Activated CD8-positive, alpha-beta memory T cell treated with anti-CD3 and anti-CD28 coated beads, Interleukin-2, amount 50 U/mL, for 48 hours (primary cell): ENCODE results near the gene USF3.

Experiments
- DNase-seq: peaks from one replicate; pipeline ENCODE4 v3.0.0-alpha.2; 2020

Gene USF3

DNA sequence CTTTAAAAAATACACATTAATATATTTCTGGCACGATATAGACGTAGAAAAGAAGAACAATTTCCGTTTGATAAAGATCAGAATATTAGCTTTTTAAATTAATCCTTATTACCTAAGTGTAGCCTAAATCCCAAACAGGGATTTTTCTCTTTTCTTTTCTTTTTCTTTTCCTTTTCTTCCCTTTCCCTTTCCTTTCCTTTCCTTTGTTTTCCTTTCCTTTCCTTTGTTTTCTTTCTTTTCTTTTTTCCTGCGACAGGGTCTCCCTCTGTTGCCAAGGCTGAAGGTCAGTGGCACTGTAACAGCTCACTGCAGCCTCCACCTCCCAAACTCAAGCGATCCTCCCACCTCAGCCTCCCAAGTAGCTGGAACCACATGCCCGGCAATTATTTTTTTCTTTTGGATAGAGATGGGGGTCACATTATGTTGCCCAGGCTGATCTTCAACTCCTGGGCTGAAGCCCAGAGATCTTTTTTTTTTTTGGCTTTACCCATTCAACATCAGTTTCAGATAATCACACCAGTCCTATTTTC, 1.8 kb upstream of the USF3 start:
- no peak for DNase-seq

DNA sequence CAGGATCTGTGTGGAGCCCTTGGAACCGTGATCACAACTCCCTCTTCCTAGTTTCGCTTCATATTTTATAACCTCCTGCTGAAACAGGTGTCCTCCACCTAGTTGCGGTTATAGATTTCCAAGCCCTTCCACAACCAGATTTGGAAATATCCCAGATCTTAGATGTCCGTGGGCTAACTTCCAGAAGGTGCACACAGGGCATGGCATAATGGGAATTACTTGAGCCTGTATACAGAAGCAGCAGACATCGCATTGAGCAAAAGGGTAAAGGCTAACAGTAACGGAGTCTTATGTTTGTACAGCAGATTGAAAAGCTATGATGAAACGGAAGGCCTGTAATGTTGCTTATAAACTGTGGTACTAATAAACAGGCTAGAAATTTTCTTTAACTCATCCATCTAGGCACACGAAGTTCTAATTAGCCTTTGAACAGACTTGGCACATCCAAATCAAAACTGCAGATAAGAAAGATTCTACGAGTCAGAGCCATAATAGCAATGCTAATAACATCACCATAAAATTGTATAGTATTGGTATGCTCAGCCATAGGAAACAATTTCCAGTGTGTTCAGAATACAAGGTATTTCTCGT, 1.2 kb upstream of the USF3 start:
- DNase-seq, result no peak

DNA sequence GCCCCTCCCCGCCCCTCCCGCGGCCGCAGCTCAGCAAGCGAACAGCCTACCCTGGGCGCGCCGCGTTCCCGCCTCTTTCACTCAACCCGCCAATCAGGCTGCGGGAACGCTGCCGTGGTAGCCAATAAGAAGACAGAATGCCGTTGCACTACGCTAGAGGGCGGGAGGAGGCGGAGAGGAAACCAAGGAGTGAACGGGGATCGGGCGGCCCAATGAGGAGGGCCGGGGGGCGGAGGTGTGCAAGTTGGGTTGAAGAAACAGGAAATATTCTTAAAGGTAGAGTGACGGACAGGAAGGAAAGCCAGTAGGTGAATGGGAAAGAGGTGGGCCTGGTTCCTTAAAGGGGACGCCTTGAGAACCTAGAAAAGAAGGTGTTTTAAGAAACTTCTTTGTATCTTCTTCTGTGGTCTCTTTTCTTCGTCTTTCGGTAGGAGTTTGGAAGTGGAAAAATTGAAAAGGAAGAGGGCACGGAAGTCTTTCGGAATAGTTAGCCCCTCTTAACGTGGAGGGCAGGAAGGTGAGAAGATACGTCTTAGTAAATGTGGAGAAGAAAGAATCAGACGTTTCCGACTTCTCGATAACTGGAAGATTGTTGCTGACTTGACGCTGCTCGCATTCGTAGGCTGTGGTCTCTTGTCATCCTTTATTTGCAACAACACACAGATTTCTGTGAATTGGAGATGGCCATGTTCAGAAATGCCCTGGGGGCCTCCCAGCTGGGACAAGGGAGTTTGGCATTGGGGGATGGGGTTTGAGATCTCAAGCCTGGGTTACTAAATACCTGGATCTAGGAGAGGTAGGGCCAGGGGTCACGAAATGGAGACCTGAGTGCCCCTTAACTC, 437 bp upstream of the USF3 start:
- DNase-seq, result peak; percentile 97

DNA sequence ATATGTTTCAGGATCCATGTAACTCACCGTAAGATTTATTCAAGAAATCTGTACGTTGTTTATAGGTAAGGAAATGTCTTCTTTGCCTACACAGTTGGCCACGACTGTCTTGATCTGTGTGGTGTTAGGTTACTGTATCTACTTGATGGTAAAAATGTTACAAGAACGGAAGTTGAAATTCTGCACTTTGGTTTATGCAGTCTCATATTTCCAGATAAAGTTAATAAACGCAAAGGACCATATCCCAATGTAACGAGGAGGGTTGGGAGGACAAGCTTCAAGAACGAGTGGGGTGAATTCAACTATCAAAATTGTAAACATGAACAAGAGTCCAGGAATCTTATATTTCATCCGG, 1.0 kb downstream of the USF3 start:
- no peak for DNase-seq

DNA sequence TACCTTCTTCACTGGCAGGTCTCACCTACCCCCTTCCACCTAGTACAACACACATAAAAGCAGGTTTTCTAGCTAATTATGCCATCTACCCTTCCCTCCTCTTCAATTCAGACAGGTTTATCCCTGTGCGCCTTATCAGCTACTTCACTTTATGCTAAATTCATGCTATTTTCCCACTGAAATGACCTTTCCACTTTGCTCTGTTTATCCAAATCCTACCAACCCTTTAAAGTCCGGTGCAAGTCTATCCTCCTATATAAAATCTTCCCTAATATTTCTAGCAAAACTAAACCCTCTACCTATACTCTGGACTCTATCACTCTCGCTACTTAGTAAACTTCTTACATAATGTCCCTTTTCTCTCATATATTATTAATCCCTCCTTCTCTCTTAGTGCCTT, 6.0 kb downstream of the USF3 start:
- DNase-seq, result no peak

DNA sequence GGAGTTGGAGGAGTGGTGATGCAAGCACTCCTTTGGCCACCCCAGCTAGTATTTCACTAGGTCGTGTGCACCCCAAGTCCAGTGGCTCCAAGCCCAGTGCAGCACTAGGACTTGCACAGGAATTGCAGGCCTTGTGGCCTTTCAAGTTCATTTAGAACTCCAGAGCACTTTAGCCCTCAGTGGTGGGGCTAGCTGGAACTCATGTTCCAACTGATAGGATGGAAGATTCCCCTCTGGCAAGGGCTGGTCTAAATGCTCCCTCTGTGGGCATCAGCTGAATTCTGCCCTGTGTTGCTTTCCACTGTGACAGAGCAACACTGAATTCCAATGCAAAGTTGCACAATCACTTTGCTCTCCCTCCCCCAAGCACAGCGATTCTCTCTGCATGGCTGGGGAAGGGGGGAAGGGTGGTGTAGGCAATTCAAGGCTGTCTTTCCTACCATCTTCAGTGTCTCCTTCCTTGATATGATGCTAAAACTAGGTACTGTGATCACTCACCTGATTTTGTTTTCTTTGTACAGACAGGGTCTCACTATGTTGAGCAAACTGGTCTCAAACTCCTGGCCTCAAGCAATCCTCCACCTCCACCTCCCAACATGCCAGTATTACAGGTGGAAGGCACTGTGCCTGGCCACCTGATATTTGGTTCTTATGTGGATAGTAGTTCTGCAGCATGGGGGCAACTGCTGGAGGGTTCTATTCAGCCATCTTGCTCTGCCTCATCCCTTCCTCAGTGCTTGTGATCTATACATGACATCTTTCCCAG, 10.3 kb downstream of the USF3 start:
- DNase-seq, result no peak

DNA sequence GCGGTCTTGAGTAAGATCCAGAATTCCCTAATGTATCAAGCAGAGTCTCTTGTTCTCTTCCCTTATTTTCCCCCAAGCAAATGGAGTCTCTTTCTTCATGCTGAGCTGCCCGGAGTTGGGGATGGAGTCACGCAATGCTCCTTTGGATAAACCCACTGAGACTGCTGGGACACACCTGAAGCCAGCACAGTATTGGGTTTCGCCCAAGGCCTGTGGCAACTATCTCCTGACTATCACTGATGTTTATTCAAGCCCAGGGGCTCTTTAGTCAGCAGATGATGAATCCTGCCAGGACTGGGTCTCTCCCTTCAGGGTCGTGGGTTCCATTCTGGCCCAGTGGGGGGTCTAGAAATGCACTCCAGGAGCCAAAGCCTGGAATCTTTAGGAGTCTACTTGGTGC, 11.3 kb downstream of the USF3 start:
- no peak for DNase-seq

DNA sequence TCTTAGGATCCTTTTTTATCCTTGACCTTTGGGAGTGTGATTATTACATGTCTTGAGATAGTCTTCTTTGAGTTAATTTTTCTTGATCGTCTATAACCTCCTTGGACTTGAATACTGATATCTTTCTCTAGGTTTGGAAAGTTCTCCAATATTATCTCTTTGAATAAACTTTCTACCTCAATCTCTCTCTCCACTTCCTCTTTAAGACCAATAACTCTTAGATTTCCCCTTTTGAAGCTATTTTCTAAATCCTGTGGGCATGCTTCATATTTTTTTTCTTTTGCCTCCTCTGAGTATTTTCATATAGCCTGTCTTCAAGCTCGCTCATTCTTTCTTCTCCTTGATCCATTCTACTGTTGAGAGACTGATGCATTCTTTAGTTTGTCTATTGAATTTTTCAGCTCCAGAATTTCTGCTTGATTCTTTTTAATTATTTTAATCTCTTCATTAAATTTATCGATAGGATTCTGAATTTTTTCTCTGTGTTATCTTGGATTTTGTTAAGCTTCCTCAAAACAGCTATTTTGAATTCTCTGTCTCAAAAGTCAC, 12.1 kb downstream of the USF3 start:
- no peak for DNase-seq

DNA sequence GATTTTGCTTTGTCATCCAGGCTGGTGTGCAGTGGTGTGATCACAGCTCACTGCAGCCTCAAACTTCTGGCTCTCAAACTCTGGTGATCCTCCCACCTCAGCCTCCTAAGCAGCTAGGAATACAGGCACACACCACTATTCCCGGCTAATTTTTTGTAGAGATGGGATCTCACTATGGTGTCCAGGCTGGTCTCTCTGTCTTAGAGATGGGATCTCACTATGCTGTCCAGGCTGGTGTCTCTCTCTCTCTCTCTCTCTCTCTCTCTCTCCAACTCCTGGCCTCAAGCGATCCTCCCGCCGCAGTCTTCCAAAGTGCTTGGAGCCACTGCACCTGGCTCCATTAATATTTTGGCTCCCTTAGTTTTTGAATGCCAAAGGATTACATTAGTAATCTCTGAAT, 17.7 kb downstream of the USF3 start:
- DNase-seq, result no peak

DNA sequence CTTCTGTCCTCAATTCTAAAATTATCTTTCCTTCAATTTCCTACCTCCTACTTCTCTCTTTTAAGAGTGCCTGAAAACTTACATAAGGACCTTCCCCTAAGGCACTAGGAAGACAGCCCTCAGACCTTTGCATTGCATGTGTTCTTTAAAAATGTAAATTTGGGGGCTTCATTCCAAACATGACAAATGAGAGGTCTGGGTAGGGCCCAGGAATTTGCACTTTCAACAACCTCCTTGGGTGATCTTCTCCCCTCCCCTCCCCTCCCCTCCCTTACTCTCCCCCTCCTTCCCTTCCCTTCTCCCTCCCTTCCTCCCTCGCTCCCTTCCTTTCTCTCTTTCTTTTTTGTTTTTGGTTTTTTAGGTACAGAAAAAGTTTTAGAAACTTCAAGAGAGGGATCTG, 18.7 kb downstream of the USF3 start:
- DNase-seq, result no peak

DNA sequence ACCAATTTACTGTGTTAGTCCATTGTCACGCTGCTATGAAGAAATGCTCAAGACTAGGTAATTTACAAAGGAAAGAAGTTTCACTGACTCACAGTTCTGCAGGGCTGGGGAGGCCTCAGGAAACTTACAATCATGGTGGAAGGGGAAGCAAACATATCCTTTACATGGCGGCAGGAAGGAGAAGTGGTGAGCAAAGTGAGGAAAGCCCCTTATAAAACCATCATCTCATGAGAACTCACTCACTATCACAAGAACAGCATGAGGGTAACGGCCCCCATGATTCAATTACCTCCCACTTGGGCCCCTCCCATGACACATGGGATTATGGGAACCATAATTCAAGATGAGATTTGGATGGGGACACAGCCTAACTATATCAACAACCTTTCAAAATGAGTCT, 20.2 kb downstream of the USF3 start:
- DNase-seq, result no peak

DNA sequence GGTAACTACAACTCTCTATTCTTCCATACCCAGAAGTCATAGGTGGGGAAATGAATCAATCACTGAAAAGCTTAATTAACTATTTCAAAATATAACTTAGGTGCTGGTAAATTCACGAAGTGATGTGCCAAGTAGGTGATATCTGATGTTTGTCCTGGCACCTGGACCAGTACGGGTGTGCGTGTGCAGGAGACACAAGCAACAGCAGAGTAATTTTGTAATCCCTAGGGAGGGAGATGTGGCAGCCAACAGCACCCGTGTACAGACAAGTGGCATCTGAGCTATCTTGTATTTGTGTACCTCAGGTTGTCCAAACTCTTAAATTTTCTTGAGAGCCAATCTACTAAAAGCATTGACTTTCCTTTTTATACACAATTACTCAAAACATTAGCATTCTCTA, 22.8 kb downstream of the USF3 start:
- no peak for DNase-seq

DNA sequence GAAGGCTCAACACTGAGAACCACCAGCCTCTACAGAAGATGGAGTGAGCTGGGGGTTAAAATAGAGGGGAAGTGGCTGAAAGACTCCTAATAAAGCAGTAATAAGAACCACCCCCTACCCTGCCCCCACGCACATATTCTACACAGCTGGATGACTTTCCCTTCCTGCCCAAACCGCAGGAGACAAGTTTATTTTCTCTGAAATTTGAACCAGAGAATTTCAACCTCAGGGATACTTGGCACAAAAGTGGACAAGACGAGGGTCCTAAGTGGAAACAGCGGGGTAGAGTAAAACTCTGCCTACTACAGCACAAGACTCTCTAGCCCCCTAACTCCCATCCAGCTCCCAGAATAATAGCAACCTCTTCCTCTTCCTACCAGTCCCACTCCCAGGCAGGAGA, 28.4 kb downstream of the USF3 start:
- no peak for DNase-seq

DNA sequence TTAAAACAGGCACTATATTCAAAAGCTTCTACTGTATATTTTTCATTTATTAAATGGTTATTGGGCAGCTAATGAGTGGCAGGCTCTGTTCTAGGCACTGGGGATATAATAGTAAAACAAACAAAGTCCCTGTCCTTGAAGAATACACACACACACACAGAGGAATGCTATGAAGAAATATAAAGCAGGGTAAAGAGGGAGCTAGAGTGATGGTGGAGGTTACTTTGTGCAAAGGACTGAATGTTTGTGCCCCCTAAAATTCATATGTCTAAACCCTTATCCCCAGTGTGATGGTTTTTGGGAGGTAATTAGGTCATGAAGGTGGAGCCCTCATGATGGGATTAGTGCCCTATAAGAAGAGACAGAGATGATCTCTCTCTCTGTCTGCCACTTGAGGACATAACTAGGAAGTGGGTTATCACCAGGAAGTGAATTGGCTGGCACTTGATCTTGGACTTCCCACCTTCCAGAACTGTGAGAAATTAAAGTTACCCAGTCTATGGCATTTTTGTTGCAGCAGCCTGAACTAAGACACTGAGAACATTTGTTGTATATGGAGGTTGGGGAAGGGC, 31.8 kb downstream of the USF3 start:
- DNase-seq, result no peak

DNA sequence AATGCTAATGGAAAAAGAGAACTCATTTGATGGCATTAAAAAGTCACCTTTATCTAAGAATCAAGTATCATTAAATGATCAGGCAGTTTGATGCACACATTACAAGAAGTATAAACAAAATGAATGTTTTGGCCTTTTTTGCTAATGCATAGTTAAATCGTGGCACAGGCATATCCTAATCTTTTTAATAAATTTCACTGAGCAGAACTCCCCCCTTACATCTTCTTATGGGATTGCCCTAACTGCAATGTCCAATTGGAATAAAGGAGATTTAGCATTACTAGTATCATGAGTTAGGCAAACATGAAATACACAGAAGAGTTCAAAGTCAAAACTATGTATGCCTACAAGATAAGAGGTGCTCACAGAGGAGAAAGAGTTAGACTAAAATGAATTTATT, 32.7 kb downstream of the USF3 start:
- DNase-seq, result no peak

DNA sequence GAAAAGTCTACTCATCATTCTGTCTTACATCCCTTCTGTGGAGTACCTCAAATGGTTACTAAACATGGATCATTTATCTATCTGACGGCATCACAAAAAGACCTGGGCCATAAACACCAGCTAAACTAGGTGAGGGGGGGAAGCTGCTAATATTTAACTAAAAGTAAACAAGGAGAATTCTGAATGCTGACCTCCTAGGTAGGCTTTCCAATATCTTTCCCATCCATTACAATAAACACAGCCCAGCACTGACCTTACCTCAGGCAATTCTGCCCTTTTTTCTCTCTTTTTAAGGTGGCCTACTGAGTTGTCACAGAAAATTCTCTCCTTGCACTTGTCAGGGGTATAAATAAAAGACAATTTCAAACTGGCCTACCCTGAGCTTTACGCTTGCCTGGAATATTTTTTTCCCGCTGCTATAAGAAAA, 33.1 kb downstream of the USF3 start:
- no peak for DNase-seq

DNA sequence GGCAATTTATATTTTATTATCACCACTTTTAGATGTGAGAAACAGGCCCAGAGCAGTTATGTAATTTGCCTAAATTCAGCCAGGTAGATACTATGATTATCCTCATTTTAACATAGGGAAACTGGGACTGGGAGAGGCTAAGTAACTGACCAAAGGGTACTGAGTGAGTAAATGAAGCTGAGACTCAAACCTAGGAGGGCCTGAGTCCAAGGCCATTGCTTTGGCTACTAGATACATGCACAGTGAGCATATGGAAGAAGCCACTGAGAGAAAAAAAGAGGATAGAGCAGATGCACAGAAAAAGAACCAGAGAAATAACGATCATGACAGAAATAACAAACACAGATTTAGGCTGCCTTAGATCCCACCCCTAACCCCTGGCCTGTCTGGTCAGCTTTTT, 33.6 kb downstream of the USF3 start:
- DNase-seq, result no peak

DNA sequence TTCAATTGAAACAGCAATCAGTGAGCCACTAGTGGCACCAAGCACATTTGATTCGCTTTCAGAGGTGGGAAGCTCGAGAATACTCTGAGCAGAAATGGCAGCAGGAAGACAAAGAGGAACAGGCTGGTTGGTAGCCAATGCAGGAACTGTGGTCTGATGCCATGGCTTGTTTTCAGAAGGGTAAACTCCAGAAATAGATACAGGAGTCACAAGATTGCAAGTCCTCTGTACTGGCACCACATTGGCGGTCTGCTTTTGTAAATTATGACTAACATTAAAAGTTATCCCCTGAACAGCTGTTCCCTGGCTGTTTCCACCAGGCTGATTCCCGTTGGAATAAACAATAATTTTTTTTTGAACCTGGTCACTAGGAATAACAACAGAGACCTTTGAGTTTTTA, 35.5 kb downstream of the USF3 start:
- no peak for DNase-seq

DNA sequence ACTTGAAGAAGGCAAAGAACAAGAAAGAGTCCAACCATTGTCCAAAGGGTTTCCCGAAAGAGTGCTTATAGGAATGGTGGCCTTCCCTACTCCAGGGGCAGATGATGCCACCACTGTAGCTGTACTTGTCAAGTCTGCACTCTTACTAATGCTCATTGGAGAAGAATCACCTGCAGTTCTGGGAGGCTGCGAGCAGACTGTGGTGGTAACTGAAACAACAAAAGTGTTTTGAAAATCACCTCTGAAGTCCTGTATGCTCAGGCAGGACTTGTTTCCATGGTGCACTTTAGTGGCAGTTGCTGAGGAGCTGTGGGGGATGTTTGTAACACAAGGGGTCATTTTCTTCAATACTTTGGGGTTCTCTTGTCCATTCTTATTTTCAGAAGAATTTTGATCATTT, 36.0 kb downstream of the USF3 start:
- no peak for DNase-seq

DNA sequence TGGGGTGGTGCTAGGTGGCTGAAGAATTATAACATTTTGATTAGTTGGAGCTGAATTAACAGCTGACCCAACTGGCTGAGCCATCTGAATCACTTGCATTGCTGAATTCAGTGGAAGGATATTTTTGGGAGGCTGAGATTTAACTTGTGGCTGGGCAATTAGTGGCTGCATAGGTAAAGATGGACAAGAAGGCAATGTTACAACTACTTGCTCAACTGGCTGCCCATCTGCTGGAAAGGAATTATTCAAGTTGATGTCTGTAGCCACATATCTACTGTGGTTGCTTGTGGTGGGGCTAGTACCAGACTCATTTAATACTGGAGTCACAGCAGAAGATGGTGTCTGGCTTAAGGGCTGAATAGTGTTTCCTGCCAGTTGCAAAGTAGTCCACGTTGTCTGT, 36.4 kb downstream of the USF3 start:
- no peak for DNase-seq

DNA sequence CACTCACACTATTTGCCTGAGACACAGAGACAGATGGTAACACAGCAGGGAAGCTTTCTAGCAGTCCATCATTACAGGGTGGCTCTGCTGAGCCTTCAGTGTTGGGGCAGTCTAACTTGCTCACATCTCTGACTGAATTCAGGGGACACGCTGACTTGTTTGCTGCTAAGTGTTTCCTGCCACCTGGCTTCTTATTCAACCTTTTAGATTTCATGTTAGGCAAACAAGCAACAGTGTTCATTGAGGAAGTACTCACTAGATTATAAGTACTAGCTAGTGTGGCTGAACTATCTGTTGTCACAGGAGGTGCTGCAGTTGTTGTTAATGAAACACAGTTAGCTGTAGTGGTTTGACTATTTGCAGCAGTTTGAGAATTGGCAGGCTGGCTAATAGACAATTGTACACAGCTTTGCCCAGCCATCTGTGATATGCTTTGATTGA, 37.3 kb downstream of the USF3 start:
- no peak for DNase-seq

DNA sequence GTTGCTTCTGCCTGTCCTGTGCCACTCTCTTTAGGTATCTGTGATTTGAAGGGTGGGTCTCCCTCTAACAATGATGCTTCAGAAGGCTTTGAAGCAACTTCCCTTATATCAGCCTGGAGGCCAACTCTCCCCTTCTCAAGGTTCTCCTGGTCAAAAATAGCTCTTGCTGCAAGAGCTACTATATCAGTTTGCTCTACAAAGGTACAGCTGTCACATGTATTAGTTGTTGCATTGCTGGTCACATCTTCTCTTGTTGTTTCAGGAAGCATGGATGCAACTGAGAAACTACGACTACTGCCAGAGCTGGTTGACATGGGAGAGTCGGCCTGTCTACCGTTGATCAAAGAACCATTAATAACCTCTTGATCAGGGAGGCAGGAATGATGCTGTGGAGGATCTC, 38.3 kb downstream of the USF3 start:
- no peak for DNase-seq

DNA sequence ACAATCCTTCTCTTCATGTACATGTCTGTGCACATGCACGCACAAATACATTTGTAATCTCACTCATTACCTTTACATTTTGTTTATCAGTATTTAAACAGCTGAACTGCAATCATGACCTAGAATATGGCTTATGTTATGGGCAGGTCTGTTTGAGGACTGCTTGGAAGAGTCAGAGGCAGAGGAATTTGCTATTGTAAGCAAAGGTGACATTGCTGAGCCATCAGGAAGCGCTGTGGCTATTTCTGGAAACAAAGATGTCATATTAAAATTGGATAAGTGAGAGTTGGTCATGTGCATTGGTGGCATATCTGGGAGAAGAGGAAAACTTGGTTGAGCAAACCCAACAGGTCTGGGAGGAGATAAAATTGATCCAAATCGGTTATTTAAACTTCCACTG, 41.6 kb downstream of the USF3 start:
- no peak for DNase-seq
